Stimulated activated CD4-positive, alpha-beta T cell treated with anti-CD3 and anti-CD28 coated beads, Interleukin-1b, Interleukin-23, amount 100 ng/mL, for 1 hour (primary cell): ENCODE data around the gene TEP1.
"Not testable (repeated sequence)": the region's sequence is repeated elsewhere in the genome, so short reads cannot be mapped to it uniquely, and the experiment has no call there.

Experiments used
- DNase-seq, 2 donors: peaks; one replicate each; pipeline ENCODE4 v3.0.0-alpha.2; 2020; ENCODE audit warnings: low read depth in 2 of 2

TEP1 gene

GRCh38 chr14:20388159-20388558 is 25.1 kb downstream of the TEP1 start:
- no peak for DNase-seq

DNA sequence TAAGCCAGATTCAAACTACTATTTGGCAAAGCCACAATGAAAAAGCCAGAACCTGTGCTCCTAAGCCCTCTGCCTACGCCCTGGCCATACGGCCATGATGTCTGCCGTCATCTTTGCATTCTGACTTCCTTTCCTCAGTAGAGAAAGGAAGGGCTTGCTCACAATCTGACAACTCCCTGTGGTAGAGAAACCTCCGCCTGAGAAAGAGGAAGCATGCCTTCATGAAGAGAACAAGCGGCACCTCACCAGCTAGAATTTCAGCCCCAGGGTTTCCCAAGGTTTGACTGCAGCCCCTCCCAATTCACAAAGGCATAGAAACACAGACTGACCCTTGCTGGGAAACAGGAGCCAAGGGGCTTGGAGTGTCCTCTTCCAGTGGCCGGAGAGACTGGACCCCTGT is 25.7 kb downstream of the TEP1 start:
- DNase-seq, result no peak

DNA sequence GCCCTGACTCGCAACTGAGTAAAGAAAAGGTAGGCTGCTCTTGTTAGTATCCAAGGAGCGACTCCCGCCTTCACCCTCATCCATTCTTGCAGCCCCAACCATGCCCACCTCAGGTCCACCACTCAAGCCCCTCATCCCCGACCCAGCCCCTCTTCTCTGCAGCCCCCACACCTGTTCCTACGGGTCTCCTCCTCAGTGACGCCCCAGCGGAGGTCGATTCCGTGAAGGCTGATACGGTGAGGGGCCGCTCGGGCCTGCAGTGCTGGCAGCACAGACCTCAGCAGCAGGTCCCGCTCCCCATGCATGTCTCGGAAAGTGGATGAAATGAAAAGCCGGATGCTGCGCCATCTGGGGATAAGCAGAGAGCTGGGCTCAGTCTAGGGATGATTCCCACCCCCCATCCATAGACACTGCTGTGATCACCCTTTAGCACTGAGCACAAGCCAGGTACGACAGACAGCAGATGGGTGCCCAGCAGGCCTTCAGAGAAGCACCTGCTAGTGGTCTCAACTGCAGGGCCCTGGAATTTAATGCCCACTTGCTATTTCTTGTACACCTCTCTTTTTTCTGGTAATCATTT is 26.9 kb downstream of the TEP1 start:
- DNase-seq, result no peak

- no peak for DNase-seq
These were observed 28.4 kb downstream of the TEP1 start for GRCh38 chr14:20384886-20385285.

DNA sequence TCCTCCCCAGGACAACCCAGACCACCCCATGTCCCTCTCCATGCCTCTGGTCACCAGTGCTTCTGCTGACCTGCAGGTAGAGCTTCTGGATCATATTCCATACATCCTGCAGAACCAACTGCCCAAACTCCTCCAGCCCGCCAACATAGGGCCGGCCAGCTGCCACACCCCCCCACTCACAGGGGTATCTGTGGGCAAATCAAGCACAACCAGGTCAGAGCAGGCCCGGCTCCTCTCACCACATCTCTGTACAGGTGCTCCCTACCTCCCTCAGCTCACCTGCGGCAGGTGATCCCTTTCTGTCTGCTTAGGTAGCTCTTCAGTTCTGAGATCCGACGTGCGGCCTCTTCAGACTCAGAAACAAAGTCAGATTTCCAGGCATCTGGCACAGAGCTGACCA is 29.0 kb downstream of the TEP1 start:
- no peak for DNase-seq

DNA sequence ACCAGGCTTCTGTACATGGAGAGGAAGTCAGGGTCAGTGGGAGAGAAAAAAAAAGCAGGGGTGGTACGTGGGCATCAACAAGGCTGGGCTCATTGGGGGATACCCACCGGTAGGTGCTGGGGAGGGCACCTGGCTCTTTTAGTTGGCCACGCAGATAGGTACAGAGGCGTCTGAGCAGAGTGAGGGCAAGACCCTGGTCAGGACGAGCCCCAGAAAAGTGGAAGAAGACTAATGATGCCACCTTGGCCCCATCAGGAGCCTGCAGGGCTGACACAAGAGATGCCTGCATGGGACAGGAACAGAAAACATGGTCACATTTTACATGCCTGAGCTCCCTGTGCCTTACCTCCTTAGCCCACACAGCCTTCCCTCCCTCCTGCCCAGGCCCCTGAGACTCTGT is 29.7 kb downstream of the TEP1 start:
- no peak for DNase-seq

- no peak for DNase-seq
These were observed 30.3 kb downstream of the TEP1 start for GRCh38 chr14:20383032-20383431.

DNA sequence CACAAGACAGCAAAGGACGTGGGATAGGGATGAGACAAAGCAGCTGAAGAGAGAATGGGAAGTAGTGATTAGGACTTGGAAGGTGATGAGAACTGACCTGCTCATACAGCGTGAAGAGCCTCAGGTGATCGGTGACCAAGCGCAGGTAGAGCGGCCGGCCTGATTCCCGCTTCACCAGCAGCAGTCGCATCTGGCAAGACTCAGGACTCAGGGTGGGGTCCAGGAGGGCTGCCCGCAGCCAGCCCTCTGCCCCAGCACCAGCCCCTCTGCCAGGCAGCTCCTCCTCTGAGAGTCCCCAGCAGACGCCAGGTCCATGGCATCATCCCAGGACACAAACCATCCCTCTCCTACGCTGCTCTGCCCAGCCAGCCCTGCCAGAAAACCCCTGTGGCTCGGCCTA is 30.8 kb downstream of the TEP1 start:
- DNase-seq, result no peak

- DNase-seq, result no peak
These were observed 32.0 kb downstream of the TEP1 start for GRCh38 chr14:20381341-20381740.

- no peak for DNase-seq
These were observed 32.6 kb downstream of the TEP1 start for GRCh38 chr14:20380681-20381080.

GRCh38 chr14:20379743-20380142 is 33.6 kb downstream of the TEP1 start:
- DNase-seq, result no peak

- DNase-seq, result no peak
These were observed 36.1 kb downstream of the TEP1 start for GRCh38 chr14:20377171-20377570.

GRCh38 chr14:20376071-20376588 is 37.2 kb downstream of the TEP1 start:
- no peak for DNase-seq

DNA sequence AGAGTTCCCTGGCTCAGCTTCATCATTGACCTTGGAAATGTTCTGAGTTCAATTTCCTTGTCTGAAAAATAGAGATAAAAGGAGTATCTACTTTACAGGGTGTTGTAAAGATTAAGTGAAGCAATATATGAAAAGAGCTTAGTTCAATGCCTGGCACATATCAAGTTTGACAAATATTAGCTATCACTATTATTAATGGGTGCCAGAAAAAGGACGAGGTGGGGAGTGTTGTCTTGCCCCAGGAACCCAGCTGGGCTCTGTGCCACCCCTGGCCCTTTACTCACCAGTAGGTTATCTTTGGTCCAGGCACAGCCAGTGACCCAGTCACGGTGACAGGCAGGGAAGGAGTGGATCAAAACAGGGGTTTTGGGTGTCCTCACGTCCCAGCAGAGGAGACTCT is 37.8 kb downstream of the TEP1 start:
- no peak for DNase-seq

- no peak for DNase-seq
These were observed 40.5 kb downstream of the TEP1 start for GRCh38 chr14:20372796-20373195.

- no peak for DNase-seq
These were observed 47.4 kb downstream of the TEP1 start for GRCh38 chr14:20365928-20366327.

- not testable (repeated sequence) for DNase-seq
These were observed 54.8 kb downstream of the TEP1 start for GRCh38 chr14:20358474-20358873.

- no peak for DNase-seq
These were observed 56.9 kb downstream of the TEP1 start for GRCh38 chr14:20356422-20356821.

DNA sequence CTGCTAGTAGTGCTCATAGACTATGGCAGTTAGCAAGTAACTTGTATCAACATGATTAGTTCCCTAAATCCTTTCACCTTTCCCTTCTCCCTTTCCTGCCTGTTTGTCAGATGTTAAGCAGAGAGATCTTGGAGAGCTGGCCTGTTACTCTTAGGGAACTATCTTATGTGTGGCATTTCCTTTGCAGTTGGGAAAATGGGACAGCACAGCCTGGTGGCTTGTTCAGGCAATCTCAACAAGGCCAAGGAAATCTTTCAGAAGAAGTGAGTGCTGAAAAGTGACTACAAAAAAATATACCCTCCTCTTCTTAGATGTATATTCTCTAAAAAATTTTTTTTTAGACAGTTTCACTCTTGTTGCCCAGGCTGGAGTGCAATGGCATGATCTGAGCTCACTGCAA is 62.4 kb downstream of the TEP1 start:
- DNase-seq, result no peak

DNA sequence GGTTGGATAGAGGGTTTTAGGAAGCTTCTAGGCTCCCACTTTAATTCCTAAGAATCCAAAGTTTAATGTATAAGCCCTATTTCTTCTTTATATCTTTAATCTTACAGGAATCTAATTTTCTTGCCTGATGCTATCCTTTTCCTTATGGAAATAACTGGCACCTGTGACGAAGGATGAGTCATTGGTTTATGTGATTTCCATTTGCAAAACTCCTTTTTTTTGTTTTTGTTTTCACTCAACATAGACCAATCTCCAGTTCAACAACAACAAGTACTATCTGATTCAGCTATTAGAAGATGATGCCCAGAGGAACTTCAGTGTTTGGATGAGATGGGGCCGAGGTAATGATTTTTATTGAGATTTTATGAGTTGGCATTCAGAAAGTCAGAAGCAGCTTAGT is 63.0 kb downstream of the TEP1 start:
- no peak for DNase-seq

GRCh38 chr14:20347747-20348146 is 65.6 kb downstream of the TEP1 start:
- DNase-seq, result no peak

- DNase-seq, result no peak
These were observed 66.6 kb downstream of the TEP1 start for GRCh38 chr14:20346713-20347112.

DNA sequence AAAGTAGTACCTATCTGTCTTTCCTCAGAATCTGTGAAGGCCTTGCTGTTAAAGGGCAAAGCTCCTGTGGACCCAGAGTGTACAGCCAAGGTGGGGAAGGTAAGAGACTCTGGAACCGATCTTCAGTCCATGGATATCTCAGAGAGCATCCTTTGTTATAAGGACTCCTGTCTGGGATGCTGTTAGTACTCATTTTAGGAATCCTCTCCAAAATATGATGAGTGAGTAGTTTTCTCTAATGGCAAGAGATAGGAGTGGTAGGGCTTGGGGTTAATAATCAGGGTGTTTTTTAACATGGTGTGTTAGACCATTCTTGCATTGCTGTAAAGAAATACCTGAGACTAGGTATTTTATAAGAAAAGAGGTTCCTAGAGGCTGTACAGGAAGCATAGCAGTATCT is 67.9 kb downstream of the TEP1 start:
- no peak for DNase-seq

GRCh38 chr14:20343862-20344220 is 69.5 kb downstream of the TEP1 start:
- DNase-seq, result no peak
